ENCODE results near the gene USPL1. TPM values are rescaled to one million over a fixed set of nuclear protein-coding genes. Genes with fewer than 3 reads are reported as not detected.
A peak's percentile ranks its signal among the peaks of the same experiment; 100 is the strongest.

The USPL1 gene
- total RNA-seq, 1 experiment from 2014 or later, result 6.0 TPM

DNA sequence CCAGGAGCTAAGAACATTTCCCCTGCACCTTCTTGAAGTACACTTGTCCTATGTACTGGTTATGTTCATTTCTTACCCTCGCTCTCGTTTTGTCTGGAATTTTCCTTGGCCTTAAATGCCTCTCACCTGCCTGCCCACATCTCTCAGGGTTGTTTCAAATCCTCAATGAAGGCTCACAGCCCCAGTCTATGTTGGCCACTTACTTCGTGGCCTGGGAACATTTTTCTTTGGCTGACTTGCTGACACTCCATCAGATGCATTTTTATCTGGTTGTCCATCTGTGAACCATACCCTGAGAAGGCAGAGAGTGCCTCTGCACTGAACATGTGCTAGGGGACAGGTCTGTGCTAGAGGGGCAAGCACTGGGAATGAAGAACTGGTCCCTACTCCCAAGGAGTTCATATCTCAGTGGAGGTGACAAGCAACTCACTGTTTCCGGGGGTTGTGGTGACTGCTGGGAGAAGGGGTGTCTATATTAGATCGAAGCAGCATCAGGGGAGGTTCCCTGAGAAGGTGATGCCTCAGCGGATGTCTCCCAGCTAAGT is 53.6 kb downstream of the USPL1 start:
- ATAC-seq, result no peak
- H3F3A ChIP-seq (ENCODE audit: low read length, unreplicated experiment), result no peaks in the 10 kb centered on the region

DNA sequence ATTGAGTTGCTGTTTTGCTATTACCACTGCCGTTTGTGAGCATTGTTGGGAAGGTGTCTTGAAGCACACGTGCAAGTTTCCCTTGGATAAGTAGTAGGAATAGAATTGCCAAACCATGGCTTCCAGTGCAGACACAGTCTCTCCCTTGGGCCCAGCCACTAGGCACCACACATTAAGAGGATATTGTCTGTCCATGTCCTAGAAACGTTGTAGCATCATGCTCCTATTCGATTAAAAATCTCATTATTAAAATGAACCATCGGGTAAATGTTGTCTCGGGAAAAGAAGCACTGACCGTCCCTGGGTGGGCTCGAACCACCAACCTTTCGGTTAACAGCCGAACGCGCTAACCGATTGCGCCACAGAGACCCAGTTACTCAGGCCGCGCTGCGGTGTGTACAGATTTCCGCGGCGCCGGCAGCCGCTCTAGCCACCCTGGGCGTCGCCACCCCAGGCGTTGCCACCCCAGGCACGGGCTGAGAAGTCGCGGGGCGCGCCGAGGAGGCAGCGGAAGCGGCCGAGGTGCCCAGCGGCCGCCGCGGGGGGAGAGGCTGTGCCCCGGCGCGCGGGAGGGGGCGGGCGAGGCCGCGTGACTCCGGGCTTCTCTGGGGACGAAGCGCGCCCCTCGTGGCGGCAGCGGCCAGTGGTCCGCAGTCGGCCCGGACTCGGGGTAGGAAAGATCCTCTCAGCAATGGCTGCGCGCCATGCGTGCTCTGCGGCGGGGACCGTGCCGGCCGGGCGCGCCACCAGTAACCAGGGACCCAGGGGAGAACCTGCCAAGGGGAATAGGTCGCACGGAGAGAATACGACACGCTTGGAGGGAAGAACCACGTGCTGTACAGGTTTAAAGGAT is 56.2 kb downstream of the USPL1 start:
- Histone ChIP-seq H3F3A (ENCODE audit: low read length, unreplicated experiment) (no peaks in the 10 kb centered on the region), H3K9me2 (replicated peaks; ENCODE audit: low read length) (no peaks in the 10 kb centered on the region), H3K27me3 (ENCODE audit: low read length) (no peaks in the 10 kb centered on the region), H3K36me3 (ENCODE audit: low read depth, low read length) (no peaks in the 10 kb centered on the region), H3K9me3 (ENCODE audit: low read length) (no peaks in the 10 kb centered on the region), H3K4me1 (ENCODE audit: insufficient read depth, low read length) (no peaks in the 10 kb centered on the region; the same call in 1 of the 2 replicates), H3K9ac (ENCODE audit: low read length) (peak overlapping the region; percentile 26; the same call in 1 of the 2 replicates), H3K4me3 (ENCODE audit: low read length) (peak overlapping the region; percentile 59), H3K4me2 (ENCODE audit: low read length) (peak overlapping the region; percentile 84), H3K27ac (ENCODE audit: low read length) (no peak overlapping the region), H2AFZ (ENCODE audit: low read length) (peak overlapping the region; percentile 73), H3K79me2 (ENCODE audit: low read length) (no peaks in the 10 kb centered on the region), H4K20me1 (ENCODE audit: low read length) (no peaks in the 10 kb centered on the region)
- intact Hi-C loops (cut with micrococcal nuclease), result loop anchor here (5.0 kb wide), 1 partner anchor 52 kb away; no protein-coding TSS in a partner anchor
- ATAC-seq (peak; percentile 85), DNase-seq (peak; percentile 83)
- TF ChIP-seq, protein P1, sequence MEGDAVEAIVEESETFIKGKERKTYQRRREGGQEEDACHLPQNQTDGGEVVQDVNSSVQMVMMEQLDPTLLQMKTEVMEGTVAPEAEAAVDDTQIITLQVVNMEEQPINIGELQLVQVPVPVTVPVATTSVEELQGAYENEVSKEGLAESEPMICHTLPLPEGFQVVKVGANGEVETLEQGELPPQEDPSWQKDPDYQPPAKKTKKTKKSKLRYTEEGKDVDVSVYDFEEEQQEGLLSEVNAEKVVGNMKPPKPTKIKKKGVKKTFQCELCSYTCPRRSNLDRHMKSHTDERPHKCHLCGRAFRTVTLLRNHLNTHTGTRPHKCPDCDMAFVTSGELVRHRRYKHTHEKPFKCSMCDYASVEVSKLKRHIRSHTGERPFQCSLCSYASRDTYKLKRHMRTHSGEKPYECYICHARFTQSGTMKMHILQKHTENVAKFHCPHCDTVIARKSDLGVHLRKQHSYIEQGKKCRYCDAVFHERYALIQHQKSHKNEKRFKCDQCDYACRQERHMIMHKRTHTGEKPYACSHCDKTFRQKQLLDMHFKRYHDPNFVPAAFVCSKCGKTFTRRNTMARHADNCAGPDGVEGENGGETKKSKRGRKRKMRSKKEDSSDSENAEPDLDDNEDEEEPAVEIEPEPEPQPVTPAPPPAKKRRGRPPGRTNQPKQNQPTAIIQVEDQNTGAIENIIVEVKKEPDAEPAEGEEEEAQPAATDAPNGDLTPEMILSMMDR (conservative IDR thresholded peaks at IDR 0.05; ENCODE audit: low read depth, low read length), result no peak; the same call in 1 of the 2 replicates
- TF ChIP-seq EZH2 (IDR thresholded peaks at IDR 0.05; ENCODE audit: low read length, unreplicated experiment) (no peak), EZH2phosphoT487 (IDR thresholded peaks at IDR 0.05; ENCODE audit: borderline replicate concordance, low read length) (no peak)
- ChIA-PET CTCF (no interaction called here), POLR2A (ENCODE audit: unreplicated experiment) (no interaction called here)
- BruUV-seq (replicated peaks), result TSS peak; percentile 99

More for the DNA sequence above, 53.6 kb downstream of the USPL1 start:
- TF ChIP-seq EZH2 (IDR thresholded peaks at IDR 0.05; ENCODE audit: low read length, unreplicated experiment), result no peak
- TF ChIP-seq EZH2phosphoT487 (IDR thresholded peaks at IDR 0.05; ENCODE audit: borderline replicate concordance, low read length), result no peak
- TF ChIP-seq, protein P1 (conservative IDR thresholded peaks at IDR 0.05; ENCODE audit: low read depth, low read length), result no peak
- Histone ChIP-seq H3K36me3 (ENCODE audit: low read depth, low read length) (no peaks in the 10 kb centered on the region), H3K27me3 (ENCODE audit: low read length) (no peaks in the 10 kb centered on the region), H3K9me3 (ENCODE audit: low read length) (no peaks in the 10 kb centered on the region), H3K27ac (ENCODE audit: low read length) (no peak overlapping the region), H3K9me2 (replicated peaks; ENCODE audit: low read length) (no peaks in the 10 kb centered on the region), H2AFZ (ENCODE audit: low read length) (no peak overlapping the region), H3K4me1 (ENCODE audit: insufficient read depth, low read length) (no peaks in the 10 kb centered on the region; the same call in 1 of the 2 replicates), H3K4me3 (ENCODE audit: low read length) (no peak overlapping the region), H3K9ac (ENCODE audit: low read length) (no peak overlapping the region), H4K20me1 (ENCODE audit: low read length) (no peaks in the 10 kb centered on the region), H3K79me2 (ENCODE audit: low read length) (no peaks in the 10 kb centered on the region), H3K4me2 (ENCODE audit: low read length) (no peak overlapping the region)
- DNase-seq, result no peak
- ChIA-PET CTCF (no interaction called here), POLR2A (ENCODE audit: unreplicated experiment) (no interaction called here)
- BruUV-seq (replicated peaks), result no TSS peak
- intact Hi-C loops (cut with micrococcal nuclease), result loop anchor here (5.0 kb wide), 1 partner anchor 49 kb away; no protein-coding TSS in a partner anchor
